Measurements from ENCODE around the gene PTPRD.

Gene PTPRD

DNA sequence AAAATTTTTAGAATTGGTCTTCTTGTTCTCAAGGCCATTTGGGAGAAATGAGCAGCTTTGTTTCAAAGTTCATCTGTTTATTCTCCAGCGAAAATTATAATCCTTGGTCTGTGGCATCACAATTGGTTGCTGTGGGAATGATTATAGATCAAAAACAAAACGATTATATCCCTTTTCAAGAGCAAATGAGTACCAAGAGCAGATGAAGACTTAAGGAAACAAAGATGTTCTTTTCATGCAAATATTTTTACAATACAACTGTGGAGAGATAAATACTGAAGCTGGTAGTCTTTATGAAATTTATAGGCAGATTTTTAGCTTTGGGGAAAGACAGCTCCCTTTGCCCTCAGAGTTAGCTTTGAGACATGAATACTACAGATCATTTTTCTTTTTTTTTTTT, 2192.4 kb downstream of the PTPRD start:
- DNase-seq (ENCODE audit: insufficient read length, low spot score) (no peak), FAIRE-seq (no peak)
- TF ChIP-seq, protein P1, sequence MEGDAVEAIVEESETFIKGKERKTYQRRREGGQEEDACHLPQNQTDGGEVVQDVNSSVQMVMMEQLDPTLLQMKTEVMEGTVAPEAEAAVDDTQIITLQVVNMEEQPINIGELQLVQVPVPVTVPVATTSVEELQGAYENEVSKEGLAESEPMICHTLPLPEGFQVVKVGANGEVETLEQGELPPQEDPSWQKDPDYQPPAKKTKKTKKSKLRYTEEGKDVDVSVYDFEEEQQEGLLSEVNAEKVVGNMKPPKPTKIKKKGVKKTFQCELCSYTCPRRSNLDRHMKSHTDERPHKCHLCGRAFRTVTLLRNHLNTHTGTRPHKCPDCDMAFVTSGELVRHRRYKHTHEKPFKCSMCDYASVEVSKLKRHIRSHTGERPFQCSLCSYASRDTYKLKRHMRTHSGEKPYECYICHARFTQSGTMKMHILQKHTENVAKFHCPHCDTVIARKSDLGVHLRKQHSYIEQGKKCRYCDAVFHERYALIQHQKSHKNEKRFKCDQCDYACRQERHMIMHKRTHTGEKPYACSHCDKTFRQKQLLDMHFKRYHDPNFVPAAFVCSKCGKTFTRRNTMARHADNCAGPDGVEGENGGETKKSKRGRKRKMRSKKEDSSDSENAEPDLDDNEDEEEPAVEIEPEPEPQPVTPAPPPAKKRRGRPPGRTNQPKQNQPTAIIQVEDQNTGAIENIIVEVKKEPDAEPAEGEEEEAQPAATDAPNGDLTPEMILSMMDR (IDR thresholded peaks at IDR 0.05; ENCODE audit: insufficient read depth, missing control alignments) = no peak

DNA sequence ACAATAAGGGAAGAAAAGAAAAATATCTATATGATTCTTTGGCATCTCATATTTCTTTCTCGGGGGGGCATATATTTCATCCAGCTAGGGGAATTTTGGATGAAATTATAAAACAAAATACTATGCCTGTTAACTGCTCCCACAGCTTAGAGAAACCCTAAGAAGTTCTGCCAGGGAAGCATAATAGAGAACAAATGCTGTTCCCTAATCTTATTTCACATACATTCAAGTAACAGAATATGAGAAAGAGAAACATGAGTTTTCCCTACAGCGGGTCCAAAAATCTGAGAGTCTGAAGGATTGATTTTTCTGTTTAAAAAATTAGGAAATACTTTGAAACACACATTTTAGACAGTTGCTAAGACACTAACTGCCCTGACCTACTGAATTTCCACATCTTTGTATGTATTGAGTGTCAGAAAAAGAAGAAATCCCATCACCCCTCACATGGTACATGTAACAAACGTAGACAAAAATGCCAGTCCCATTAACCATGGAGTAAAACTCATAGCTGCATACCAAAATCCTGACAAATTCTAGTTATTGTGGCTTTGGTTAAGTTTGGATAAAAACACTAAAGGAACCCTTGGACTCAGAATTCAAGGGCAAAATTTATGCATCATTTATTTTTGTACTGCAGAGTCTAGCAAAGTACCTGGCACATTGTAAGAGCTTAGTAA, 2193.1 kb downstream of the PTPRD start:
- TF ChIP-seq, protein P1 (IDR thresholded peaks at IDR 0.05; ENCODE audit: insufficient read depth, missing control alignments) = no peak
- FAIRE-seq (no peak), DNase-seq (ENCODE audit: insufficient read length, low spot score) (no peak)

DNA sequence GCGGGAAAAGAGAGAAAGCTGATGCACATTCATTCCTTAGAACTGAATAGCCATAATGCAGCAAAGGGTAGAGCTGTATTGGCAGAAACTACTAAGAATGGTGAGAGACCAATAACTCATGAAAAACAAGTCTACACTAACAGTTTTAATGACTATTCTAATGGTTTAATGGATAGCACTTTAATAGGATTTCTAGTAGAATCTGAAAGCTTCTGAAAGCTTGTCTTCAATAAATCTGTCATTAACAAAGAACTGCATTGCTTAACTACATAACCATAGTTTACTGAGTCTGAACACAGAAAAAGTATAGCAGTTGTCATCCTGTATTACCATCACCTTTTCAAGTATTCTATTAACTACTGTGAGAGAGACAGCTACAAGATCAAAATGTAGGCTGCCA, 2195.5 kb downstream of the PTPRD start:
- TF ChIP-seq, protein P1 (IDR thresholded peaks at IDR 0.05; ENCODE audit: insufficient read depth, missing control alignments) = no peak
- FAIRE-seq = no peak

DNA sequence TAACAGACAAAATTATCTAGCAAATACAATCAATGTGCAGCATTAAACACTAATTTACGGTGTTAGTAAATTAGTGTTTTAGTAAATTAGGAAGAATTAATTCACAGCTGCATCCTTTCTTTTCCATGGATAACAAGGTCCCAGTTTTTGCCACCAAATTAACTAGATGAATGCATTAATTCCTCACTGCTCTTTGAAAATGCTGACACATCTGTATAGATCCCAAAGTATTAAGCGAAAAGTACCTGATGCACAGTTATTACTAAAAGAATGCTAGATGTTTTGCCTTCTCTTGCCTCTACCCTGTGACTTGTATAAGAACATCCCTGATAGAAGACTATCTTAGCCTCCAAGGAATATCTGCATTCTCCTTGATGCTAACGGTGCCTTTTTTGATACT, 2200.5 kb downstream of the PTPRD start:
- no peak for DNase-seq (ENCODE audit: insufficient read length, low spot score)
- FAIRE-seq = no peak
- TF ChIP-seq, protein P1 (IDR thresholded peaks at IDR 0.05; ENCODE audit: insufficient read depth, missing control alignments) = no peak

More for the DNA sequence above, 2195.5 kb downstream of the PTPRD start:
- no peak for DNase-seq (ENCODE audit: insufficient read length, low spot score)

DNA sequence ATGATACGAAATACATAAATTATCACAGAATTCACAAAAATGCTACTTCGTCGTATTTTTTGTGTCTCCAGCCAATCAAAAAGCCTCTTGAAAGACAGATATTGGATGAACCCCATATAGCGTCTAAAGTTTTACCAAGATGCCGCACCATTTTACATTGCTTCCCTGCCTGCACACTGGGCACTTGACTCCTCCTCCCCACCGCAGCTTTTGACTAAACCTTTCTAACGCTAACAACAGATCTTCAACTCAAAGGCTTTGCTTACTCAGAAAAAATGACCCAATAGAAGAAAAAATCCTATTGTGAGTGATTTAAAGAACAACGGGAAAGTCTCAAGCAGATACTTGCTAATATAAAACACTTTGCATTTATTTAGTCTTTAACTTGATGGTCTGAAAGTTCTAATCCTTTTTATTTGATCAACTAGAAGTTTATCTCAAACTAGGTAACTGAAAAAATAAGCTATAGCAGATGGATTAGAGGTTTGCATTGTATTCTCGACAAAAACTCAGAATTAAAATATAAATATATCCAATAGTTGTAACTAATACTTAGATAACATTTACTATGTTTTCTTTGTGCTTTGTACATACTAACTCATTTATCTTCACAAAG, 2204.1 kb downstream of the PTPRD start:
- TF ChIP-seq, protein P1 (IDR thresholded peaks at IDR 0.05; ENCODE audit: insufficient read depth, missing control alignments) = no peak
- DNase-seq (ENCODE audit: insufficient read length, low spot score) = no peak

DNA sequence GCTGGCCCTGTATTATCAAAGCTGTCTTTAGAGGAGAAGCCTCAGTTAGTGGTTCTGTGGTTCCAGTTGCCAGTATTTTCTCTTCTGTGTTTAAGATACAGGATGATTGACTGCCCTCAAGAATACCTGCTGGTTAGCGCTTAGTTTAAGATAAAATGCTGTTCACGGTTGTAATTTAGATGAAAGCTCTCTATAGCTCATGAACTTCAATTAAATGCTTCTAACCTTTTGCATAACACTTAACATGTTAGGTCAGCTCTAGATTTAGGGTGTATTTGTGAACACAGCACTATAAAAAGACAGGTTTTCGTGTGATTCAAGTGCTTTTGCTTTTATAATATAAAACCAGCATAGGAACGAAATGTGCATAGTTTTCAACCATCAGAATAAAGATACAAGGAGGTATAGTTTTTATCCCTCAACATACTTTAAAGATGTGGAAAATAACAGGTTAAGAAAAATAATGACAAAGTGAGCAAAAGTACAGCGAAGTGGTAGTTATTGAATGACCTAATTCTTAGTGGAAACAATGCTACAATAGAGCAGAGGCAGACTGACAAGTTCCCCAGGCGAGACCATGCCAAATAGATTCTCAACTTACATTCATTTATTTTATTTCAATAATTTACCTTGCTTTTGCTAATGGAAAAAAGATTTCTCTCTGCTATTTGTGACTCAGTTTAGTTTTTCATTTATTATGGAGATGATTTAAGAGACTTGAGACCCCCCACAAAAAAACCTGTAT, 2210.7 kb downstream of the PTPRD start:
- TF ChIP-seq, protein P1 (IDR thresholded peaks at IDR 0.05; ENCODE audit: insufficient read depth, missing control alignments) = no peak
- no peak for DNase-seq (ENCODE audit: insufficient read length, low spot score)
- FAIRE-seq = no peak

More for the DNA sequence above, 2204.1 kb downstream of the PTPRD start:
- FAIRE-seq = no peak
